T-helper 1 cell treated with Interleukin-12 subunit alpha and Interleukin-12 subunit beta and Interleukin-4 antibody, amounts not matched to agents 30 ng/mL and 1 ng/mL, for 36 hours (primary cell): ENCODE data around the gene MARK3. TPM values are rescaled to one million over a fixed set of nuclear protein-coding genes. Genes with fewer than 3 reads are reported as not detected.

Experiments used
- intact Hi-C: fragments of 100-400 bp; cut with micrococcal nuclease; formaldehyde crosslinking; loops from one replicate; pipeline ENCODE4 v1.15.1; 2024
- total RNA-seq: library from RNA; stranded (reverse); gene quantifications from 2 replicates; pipeline ENCODE4 v1.2.3, GENCODE V29; 2022

The MARK3 gene
- total RNA-seq, 1 donor from 2014 or later: 91.6 TPM

DNA sequence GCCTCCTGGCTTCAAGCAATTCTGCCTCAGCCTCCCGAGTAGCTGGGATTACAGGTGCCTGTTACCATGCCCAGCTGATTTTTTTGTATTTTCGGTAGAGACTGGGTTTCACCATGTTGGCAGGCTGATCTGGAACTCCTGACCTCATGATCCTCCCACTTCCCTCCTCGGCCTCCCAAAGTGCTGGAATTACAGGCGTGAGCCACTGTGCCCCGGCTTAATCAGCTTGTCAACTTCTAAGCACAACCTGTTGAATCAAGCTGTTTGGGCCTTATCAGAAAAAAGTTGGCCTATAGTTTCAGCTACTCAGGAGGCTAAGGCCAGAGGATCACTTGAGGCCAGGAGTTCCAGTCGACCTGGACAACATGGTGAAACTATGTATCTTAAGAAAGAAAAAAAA is 7.9 kb downstream of the MARK3 start:
- intact Hi-C loops: loop anchor here (5.0 to 10.0 kb wide), 4 partner anchors 34 to 452 kb away; partner anchors contain the start of genes BAG5, COA8 and PPP1R13B

DNA sequence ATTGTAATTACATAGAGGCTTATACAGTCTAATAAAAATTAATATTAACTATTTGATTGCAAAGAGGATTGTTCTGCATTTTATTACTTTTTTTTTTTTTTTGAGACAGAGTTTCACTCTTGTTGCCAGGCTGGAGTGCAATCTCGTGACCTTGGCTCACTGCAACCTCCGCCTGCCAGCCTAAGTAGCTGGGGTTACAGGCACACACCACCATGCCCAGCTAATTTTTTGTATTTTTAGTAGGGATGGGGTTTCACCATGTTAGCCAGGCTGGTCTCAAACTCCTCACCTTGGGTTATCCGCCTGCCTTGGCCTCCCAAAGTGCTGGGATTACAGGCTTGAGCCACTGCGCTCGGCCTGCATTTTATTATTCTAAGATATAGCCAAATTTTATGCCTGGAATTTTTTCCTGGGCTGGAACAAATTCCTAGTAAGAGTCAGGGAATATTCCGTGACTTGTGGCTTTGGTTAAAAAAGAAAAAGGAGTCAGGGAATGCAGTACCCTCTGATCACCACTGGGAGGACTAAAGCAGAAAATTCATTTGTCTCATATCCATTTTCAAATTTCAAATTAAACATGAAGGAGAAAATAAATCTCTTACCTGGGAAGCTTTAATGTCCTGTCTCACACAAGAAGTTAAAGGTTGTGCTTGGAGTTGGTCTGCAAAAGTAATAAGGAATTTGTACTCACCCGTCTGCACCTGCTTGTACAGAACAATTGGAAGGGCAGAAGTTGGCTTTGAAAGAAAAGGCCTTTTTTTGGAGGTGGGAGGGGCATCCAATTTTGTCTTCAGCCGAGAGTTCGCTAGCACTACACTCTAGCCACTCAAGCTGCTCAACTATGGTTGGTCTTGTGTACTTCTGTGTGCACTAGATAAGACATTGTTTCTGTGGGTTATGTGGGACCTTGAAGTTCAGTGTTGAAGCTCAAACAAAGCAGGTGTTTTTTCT is 8.7 kb downstream of the MARK3 start:
- intact Hi-C loops: loop anchor here (1.0 to 10.0 kb wide), 5 partner anchors 9 to 451 kb away; partner anchors contain the start of genes BAG5, COA8, MARK3 and PPP1R13B

DNA sequence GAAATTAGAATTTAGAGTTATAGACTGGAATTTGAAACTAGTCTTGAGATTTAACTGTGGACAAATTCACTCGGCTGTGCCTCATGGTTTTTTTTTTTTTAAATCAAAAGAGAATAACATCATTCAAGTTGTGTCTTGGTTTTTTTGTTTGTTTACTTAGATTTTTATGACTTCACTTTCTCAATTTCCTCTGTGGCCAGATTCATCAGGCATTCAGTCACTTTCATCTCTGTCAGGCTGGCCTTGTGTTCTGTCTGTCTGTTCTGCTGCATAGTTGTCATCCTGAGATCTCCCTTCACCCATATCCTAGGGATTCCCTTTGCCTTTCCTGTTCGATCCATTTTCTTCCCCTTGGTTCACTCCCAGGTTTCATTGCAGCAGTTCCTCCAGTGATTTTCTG is 10.0 kb downstream of the MARK3 start:
- intact Hi-C loops: loop anchor here (10.0 kb wide), 1 partner anchor 450 kb away; the partner anchor contains the start of gene PPP1R13B

DNA sequence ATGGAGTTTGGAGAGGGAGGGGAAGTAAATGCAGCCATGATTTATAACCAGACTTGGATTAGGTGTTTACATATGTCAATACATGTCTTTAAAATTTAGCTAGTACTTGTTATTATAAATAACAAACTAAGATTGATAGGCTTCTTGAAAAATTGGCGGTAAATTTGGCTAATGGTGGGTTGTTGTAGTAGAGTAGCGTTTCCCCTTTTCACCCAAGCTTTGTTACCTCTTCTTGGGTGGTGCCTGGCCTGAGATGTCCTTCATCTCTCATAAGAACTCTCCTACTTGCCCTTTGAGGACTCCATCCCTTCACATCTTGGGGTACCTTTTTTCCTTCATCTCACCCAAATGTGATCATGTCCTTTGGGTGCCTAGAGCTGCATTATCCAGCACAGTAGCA is 11.2 kb downstream of the MARK3 start:
- intact Hi-C loops: loop anchor here (10.0 kb wide), 1 partner anchor 448 kb away; the partner anchor contains the start of gene PPP1R13B

DNA sequence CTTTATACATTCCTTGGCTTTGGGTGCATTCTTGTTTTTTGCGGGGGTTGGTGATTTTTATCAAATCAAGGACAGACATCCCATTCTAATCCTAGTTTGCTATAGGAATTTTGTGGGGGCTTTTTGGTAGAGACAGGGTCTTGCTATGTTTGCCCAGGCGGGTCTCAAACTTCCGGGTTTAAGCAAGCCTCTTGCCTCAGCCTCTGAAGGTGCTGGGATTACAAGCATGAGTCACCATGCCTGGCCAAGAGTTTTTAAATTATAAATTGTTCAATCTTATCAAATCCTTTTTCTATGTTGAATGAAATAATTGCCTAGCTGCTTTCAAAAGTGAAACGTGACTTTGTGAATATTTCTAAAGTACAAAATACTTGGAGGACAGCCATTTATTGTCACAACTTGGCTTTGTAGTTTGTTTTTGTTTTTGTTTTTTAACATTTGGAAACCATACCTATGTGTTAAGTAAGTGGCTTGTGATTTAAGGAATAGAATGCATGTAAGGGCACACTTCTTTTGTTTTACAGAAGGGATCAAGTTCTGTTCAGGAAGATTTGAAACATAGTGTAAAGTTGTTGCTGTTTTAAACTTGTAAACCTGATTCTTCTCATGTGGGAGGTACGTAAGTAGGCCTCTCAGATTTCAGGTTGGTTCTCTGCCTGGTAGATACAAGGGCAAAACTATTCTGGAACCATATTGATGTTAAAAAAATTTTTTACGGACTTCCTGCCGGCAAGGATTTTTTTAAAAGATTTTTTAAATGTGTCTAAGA is 13.4 kb downstream of the MARK3 start:
- intact Hi-C loops: loop anchor here (10.0 kb wide), 1 partner anchor 446 kb away; the partner anchor contains the start of gene PPP1R13B

DNA sequence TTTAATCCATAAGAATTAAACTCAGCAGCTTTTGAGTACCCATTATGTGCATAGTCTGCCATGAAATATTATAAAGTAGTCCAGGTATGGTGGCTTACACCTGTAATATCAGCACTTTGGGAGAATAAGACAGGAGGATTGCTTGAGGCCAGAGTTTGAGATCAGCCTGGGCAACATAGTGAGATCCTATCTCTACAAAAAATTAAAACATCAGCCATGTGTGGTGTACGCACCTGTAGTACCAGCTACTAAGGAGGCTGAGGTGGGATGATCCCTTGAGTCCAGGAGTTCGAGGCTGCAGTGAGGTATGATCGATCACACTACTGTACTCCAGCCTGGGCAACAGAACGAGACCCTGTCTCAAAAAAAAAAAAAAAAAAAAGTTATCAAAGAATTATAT is 15.3 kb downstream of the MARK3 start:
- intact Hi-C loops: no loop called here

DNA sequence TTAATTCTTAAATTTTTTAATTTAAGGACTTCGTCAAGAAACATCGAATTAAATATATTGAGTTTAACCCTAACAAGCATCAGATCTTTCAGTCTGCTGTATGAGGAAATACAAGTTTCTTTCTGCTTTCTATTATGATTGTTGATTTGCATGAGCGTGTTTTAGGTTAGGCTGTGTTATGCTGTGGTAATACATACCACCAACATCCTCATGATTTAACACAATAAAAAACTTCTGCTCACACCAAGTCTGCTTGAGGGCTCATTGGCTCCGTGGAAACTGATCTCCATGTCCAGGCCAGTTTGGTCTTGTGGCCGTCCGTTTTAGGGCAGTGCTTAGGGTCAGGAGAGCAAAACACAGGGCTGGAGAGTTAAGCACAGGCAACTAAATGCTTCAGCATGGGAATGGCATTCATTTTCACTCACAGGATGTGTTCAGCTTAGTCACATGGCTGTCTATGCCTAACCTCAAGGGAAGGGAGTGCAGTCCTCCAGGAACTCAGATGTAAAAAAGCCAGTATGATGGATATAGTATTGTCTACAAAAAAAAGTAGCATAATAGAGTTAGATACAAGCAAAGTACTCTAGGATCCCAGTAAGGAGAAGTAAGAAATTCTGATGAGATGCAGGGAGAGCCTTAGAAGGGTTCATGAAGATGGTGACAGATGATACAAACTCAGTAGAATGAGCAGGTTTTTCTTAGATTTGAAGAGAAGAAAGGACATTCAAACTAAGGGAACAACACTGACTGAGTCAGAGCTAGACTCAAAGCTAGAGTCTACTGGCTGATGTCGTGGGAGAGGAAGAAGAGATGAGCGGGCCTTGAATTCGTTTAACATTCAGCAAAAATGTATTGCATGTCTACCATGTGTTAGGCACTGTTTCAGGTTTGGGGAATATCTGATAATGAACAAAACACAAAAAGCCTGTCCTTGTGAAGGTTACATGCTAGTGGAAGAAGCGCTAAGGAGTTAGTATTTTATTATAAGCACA is 16.3 kb downstream of the MARK3 start:
- intact Hi-C loops: no loop called here

DNA sequence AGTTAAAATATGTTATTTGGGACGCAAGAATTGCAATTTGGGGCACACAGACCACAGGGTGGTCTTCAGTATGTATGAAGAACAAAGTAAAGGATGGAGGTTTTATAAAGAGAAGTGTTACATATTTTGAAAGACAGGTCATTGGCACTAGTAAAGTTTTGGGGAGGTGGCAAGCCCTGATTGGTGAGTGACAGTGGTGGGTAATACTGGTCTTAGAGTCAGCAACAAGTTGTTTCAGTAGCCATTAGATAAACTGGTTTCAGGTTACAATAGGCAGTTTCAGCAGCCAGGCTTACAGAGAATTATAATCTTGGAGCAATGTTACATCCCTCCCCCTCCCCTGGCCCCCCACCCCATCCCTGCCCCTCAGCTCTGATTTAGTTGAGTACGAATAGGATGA is 17.5 kb downstream of the MARK3 start:
- intact Hi-C loops: no loop called here

DNA sequence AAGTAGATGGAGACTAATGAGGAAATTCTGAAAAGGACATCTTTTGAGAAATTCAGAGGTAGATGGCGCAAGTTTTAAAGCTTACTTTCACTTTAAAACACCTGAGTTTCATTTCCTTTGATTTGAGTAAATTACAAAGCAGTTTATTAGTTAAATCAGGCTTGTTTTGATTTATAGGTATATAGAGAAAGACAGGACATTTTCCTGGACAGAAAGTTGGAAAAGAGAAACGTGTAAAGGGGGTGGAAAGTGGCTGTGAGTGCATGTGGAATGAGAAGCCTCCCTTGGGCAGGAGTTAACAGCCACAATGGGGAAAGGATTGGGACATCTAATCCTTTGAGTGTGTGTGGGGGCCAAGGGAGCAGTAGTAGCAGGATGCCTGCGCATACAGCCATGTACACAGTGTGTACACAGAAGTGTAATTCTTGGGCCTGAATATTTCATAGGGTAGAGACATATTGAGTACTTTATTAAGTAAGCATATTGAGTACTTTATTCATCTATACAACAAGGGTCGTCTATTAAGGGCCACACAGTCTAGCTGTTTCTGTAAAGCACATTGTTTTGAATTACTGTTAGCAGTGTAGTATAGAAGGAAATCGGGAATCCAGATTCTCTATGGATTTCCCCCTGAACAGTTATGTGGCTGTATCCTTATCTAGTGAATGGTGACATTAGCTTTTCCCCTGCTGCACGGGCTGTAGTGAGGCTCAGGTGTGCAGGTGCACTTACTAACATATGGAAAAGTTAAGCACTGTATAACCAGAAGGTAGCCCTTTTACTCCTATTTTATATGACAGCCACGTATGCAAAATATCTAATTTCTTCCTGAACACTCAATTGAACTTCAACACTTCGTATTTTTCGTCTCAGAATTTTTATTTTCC is 19.1 kb downstream of the MARK3 start:
- intact Hi-C loops: no loop called here

DNA sequence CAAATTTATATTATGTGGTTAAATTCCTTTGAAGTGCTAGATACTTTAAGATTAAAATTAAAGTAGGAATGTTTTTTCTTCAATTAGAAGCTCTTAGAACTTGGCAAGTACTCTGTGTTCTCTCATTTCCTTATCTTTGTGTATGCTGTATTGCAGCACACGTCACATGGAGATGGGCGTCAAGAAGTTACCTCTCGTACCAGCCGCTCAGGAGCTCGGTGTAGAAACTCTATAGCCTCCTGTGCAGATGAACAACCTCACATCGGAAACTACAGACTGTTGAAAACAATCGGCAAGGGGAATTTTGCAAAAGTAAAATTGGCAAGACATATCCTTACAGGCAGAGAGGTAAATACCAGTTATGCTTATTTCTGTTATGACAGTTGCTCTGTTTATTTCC is 19.7 kb downstream of the MARK3 start:
- intact Hi-C loops: no loop called here

DNA sequence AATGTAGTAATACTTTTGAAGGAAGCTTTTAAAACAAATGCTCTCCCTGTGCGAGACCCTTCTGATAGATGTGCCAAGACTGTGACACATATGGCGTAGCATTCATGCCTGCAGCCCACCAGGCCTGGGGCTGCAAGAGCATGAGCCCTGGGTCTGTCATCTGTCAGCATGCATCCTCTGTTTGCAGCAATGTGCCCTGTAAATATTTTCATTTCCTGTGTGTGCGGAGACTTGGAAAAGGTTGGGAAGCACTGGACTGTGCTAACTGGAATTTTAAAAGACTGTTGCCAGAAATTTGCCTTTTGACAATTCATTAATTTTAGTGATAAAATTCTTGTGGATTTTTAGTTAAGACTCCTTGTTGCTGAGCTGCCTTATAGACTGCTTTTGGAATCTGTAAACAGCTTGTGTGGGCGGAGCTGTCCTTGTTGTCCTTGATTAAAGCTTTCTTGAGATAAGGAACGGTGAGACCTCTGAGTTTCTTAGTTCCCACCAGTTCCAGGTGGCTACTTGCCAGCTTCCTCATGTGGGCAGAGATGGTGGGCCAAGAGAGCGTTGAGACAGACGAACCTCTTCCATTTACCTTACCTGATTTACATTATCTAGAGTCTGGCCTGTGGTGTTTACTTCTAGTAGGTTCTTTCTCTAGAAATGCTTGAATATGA is 23.4 kb downstream of the MARK3 start:
- intact Hi-C loops: no loop called here

DNA sequence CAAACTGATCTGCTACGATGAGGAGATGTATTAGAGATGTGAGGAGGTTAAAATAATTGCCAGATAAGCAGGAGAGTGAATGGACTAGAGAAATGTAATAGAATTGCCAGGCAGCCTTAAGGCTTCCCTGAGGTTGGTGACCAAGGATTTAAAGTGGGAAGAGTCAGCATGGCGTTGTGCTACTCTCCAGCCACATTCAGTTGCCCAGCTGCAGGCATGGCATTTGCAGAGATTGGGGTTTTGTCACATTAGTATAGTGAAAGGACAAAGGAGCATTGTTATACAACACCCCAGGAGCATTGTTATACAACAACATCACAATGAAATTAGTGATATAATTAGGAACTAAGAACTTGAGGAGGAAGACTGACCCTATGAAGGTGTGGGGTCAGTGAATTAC is 31.7 kb downstream of the MARK3 start:
- intact Hi-C loops: no loop called here

DNA sequence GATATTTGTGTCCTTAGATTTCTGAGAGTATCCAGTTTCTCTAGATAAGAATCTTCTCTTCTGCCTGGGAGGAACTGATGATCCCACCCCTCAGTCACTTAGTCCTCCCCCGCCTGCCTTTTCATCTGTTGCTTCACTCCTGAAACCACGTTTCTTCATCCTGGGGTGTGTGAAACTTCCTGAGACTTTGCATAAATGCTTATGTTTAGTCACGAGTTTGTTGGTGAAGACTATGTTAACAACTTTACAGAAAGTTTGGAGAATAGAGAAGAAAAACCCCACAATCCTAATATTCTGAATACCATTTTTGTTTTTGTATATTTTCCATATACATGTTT is 33.2 kb downstream of the MARK3 start:
- intact Hi-C loops: no loop called here

DNA sequence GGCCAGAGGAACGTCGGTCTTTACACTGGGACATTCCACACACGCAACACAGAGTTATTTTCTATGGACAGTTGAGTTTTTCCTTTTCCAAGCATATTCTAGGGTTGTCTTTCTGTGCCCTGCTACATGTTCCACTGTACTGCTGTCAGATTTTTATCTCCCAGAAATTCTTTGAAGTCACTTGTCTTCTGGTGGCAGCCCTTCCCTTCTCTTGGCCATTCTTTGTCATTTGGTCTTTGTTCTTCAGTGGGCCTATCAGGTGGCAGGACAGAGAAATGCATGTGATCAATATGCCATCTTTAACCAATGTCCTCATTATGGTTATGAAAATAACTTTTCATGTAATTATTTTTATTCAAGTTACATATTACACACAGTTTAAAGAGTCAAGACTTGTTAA is 36.3 kb downstream of the MARK3 start:
- intact Hi-C loops: no loop called here

DNA sequence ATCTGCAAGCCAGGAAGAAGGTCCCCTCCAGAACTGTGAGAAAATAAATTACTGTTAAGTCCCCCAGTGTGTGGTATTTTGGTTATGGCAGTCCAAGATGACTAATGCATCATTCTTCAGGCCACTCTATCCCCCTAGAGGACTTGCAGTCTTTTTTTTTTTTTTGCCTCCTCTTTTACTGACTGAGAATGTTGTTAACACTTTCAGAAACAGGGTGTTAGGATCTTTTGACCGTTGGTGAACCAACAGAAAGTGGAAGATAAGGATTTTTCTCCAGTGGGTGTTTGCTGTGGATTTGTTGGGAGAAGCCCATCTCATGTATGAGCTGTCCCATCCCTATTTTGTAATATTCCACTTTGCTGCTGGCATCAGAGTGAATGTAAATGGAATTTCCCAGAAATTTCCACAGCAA is 37.8 kb downstream of the MARK3 start:
- intact Hi-C loops: no loop called here

DNA sequence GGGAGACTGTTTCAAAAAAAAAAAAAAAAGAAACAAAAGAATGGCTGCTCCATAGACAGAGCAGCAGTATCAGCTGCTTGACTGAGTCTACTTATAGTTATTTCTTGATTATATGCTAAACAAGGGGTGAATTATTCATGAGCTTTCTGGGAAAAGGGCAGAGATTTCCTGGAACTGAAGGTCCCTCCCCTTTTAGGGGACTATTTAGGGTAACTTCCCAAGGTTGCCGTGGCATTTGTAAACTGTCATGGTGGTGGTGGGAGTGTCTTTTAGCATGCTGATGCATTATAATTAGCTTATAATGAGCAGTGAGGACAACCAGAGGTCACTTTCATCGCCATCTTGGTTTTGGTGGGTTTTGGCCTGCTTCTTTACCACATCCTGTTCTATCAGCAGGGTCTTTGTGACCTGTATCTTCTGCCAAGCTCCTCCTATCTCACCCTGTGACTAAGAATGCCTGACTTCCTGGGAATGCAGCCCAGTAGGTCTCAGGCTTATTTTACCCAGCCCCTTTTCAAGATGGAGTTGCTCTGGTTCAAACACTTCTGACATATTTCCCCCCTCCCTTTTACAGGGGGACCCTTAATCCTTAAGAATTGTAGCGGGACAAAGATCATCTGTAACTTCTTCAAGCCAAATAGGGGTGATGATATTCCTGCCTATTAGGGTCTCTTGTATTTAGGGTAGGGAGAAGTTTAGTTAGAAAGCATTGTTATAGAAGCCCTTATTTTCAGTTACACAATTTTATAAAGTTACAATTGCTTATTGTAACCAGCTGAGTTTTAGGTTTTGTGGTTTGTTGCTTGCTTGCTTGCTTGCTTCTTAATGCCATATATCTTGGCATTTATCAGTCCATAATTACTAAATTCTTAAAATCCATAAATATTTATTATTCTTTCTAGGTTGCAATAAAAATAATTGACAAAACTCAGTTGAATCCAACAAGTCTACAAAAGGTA is 42.5 kb downstream of the MARK3 start:
- intact Hi-C loops: loop anchor here (5.0 kb wide), 1 partner anchor 35 kb away; no protein-coding TSS in a partner anchor

DNA sequence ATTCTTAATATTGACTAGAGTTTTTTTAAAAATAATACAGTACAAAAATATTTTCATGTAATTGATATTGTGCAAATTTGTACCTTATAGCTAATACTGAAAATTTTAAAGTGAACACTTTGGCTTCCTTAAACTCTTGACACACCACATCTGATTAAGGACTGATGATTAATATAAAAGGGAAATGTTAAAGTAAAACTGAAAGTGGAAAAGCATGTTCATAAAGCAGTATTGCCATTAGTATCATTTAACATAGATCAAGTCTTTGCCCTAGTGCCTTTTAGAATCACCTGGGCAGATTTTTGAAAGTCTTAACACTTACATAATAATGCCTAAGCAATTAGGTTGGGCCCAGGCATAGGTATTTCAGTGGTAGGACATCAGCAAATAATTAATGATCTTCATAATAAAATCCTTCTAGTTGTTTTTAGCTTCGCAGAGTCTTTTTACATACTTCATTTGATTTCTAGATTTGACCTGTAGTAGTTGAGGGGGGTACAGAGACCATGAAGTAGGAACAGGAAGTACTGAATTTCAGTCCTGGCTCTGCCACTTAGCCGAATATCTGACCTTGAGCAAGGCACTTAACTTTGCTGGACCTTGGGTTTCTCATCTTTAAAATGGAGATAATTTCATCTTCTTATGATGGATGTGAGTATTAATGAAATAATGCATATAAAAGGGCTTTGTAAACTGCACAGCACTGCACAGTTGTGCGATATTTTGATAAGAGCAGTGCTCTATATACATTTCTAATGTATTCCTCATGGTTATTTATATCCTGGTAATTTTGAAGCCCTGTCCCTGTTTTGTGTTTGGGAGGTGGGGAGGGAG is 43.7 kb downstream of the MARK3 start:
- intact Hi-C loops: loop anchor here (5.0 kb wide), 1 partner anchor 37 kb away; no protein-coding TSS in a partner anchor
